ENCODE data around the gene GIPC2. TPM values are rescaled to one million over a fixed set of nuclear protein-coding genes. Genes with fewer than 3 reads are reported as not detected.

The GIPC2 gene
- total RNA-seq, 1 experiment from 2014 or later: 0.07 TPM

- H4K20me1 ChIP-seq (ENCODE audit: insufficient read depth): no peaks in the 10 kb centered on the region
- ChIA-PET CTCF (no interaction called here), POLR2A (no interaction called here), RAD21 (ENCODE audit: low non-redundant PET in 1 of 2, low total read pairs in 2 of 2, uncharacterized antibody in 2 of 2, unreplicated experiment in 2 of 2) (no interaction called here)
- no peaks in the 10 kb centered on the region for H3K27me3 ChIP-seq (ENCODE audit: insufficient read depth, low read length)
- no peak overlapping the region for H3K4me2 ChIP-seq (ENCODE audit: low read length)
- no peaks in the 10 kb centered on the region for H3K9me3 ChIP-seq (ENCODE audit: control insufficient read depth in 1 of 2, insufficient read depth in 1 of 2, low read depth in 1 of 2, low read length in 2 of 2)
- no peak overlapping the region for H3K27ac ChIP-seq (ENCODE audit: low read depth, low read length)
- intact Hi-C loops (cut with micrococcal nuclease): no loop called here
- BruUV-seq (replicated peaks): no TSS peak
- H3K9ac ChIP-seq (ENCODE audit: low read length): no peak overlapping the region
- DNase-seq (ENCODE audit: low read depth, low spot score) (no peak), ATAC-seq (no peak)
- no peaks in the 10 kb centered on the region for H3K79me2 ChIP-seq (ENCODE audit: insufficient read depth, low read length)
- TF ChIP-seq CEBPB (IDR thresholded peaks at IDR 0.05; ENCODE audit: low read depth): no peak
- no peak for TF ChIP-seq POLR2AphosphoS5 (IDR thresholded peaks at IDR 0.05; ENCODE audit: low read depth, low read length)
- TF ChIP-seq SP1 (IDR thresholded peaks at IDR 0.05; ENCODE audit: low read depth): no peak
- no peak for TF ChIP-seq CBX3 (IDR thresholded peaks at IDR 0.05; ENCODE audit: low read depth)
- TF ChIP-seq, protein P1, sequence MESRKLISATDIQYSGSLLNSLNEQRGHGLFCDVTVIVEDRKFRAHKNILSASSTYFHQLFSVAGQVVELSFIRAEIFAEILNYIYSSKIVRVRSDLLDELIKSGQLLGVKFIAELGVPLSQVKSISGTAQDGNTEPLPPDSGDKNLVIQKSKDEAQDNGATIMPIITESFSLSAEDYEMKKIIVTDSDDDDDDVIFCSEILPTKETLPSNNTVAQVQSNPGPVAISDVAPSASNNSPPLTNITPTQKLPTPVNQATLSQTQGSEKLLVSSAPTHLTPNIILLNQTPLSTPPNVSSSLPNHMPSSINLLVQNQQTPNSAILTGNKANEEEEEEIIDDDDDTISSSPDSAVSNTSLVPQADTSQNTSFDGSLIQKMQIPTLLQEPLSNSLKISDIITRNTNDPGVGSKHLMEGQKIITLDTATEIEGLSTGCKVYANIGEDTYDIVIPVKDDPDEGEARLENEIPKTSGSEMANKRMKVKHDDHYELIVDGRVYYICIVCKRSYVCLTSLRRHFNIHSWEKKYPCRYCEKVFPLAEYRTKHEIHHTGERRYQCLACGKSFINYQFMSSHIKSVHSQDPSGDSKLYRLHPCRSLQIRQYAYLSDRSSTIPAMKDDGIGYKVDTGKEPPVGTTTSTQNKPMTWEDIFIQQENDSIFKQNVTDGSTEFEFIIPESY (IDR thresholded peaks at IDR 0.05; ENCODE audit: extremely low read depth, insufficient replicate concordance, low read length): no peak
- TF ChIP-seq RAD21 (IDR thresholded peaks at IDR 0.05; ENCODE audit: low read depth): no peak
- TF ChIP-seq ZFX (IDR thresholded peaks at IDR 0.05): no peak
- no peak for TF ChIP-seq ATF3 (IDR thresholded peaks at IDR 0.05)
- no peak for TF ChIP-seq MAX (IDR thresholded peaks at IDR 0.05)
- no peak for TF ChIP-seq SIN3A (IDR thresholded peaks at IDR 0.05; ENCODE audit: low read depth)
- no peak for TF ChIP-seq ELF1 (IDR thresholded peaks at IDR 0.05; ENCODE audit: borderline replicate concordance, low read depth)
- no peak for TF ChIP-seq JUND (IDR thresholded peaks at IDR 0.05)
- no peak for TF ChIP-seq CTCF (IDR thresholded peaks at IDR 0.05 in 2 of 3, conservative IDR thresholded peaks at IDR 0.05 in 1 of 3; ENCODE audit: borderline replicate concordance in 1 of 3, insufficient read depth in 1 of 3, low read depth in 2 of 3, low read length in 2 of 3)
- no peak for TF ChIP-seq FOSL1 (IDR thresholded peaks at IDR 0.05; ENCODE audit: low read depth)
- no peak overlapping the region for H3K4me3 ChIP-seq (replicated peaks in 1 of 2; ENCODE audit: low read depth in 1 of 2, low read length in 2 of 2)
- H3K36me3 ChIP-seq (ENCODE audit: control insufficient read depth in 1 of 2, insufficient read depth in 2 of 2, low read length in 2 of 2): no peaks in the 10 kb centered on the region
- H3K4me1 ChIP-seq (ENCODE audit: control insufficient read depth in 1 of 2, insufficient read depth in 2 of 2, low read length in 2 of 2): no peaks in the 10 kb centered on the region
- no peaks in the 10 kb centered on the region for H3K9me2 ChIP-seq (ENCODE audit: insufficient read depth)
- no peak overlapping the region for H2AFZ ChIP-seq (ENCODE audit: low read depth, low read length, poor library complexity, severe bottlenecking)
Observed at GRCh38 chr1:78044796-78045562, 787 bp upstream of the GIPC2 start.

Data from HCT116 (cell line).